Esophagus muscularis mucosa (tissue), 4 donors: Measurements from ENCODE around the gene CIDEB.

Experiments used
- EP300 ChIP-seq: sonication (generic); formaldehyde crosslinking; IDR thresholded peaks from one replicate; pipeline ENCODE4 v1.6.1; 2017; ENCODE audit warnings: antibody characterized with exemption
- POLR2AphosphoS5 ChIP-seq, 2 donors: sonication (generic); formaldehyde crosslinking; IDR thresholded peaks; one replicate each; pipeline ENCODE4 v1.6.1; 2017; ENCODE audit warnings: antibody characterized with exemption in 2 of 2
- TF ChIP-seq, protein P1 (sequence below), 3 experiments: fragments of 200-600 bp in 2 of 3; fragments of 450-650 bp in 1 of 3; sonication (generic) in 2 of 3; IDR thresholded peaks; one replicate each; pipeline ENCODE4 v1.5.1; 2017 to 2019; ENCODE audit warnings: antibody characterized with exemption in 3 of 3, mild to moderate bottlenecking in 2 of 3, moderate library complexity in 1 of 3

DNA sequence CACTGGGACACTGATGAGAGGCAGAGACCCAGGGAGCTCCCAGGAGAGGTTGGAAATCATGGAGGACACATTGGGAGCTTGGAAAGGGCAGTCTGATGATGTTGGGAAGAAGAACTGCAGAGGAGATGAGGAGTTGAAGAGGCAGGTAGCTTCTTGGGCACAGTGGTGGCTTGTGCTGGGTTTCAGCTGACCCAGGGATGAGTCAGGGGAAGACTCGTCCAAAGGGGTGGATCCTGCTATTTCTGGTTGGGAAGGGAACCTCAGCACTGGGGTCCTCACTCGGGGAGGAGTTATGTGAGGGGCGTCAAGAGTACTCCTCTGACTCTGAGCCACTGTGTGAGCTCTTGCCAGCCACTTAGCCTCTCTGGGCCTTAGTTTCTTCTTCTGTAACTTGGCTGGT is 15.6 kb upstream of the CIDEB start:
- TF ChIP-seq, protein P1, sequence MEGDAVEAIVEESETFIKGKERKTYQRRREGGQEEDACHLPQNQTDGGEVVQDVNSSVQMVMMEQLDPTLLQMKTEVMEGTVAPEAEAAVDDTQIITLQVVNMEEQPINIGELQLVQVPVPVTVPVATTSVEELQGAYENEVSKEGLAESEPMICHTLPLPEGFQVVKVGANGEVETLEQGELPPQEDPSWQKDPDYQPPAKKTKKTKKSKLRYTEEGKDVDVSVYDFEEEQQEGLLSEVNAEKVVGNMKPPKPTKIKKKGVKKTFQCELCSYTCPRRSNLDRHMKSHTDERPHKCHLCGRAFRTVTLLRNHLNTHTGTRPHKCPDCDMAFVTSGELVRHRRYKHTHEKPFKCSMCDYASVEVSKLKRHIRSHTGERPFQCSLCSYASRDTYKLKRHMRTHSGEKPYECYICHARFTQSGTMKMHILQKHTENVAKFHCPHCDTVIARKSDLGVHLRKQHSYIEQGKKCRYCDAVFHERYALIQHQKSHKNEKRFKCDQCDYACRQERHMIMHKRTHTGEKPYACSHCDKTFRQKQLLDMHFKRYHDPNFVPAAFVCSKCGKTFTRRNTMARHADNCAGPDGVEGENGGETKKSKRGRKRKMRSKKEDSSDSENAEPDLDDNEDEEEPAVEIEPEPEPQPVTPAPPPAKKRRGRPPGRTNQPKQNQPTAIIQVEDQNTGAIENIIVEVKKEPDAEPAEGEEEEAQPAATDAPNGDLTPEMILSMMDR (IDR thresholded peaks at IDR 0.05), result no peak
- no peak for TF ChIP-seq EP300
- no peak for TF ChIP-seq POLR2AphosphoS5 (IDR thresholded peaks at IDR 0.05)
